Thoracic aorta (tissue), 2 donors: ENCODE results near the gene PPM1H. TPM values are rescaled to one million over a fixed set of nuclear protein-coding genes. Genes with fewer than 3 reads are reported as not detected.
A peak's percentile ranks its signal among the peaks of the same experiment; 100 is the strongest.
"Not testable (repeated sequence)": the region's sequence is repeated elsewhere in the genome, so short reads cannot be mapped to it uniquely, and the experiment has no call there.

Experiments
- ATAC-seq: fragments of 150-250 bp; one replicate; pipeline ENCODE4 v1.8.0; 2017; ENCODE audit warnings: low read depth; ENCODE audit not compliant: insufficient number of reproducible peaks, low FRiP score
- DNase-seq: peaks from one replicate; pipeline ENCODE4 v3.0.0-alpha.2; 2020; ENCODE audit warnings: low spot score
- H3K27ac ChIP-seq, 2 donors: fragments of 200-600 bp; sonication (generic); 1 replicate in 1 of 2; 2 replicates in 1 of 2; pipeline ENCODE4 v1.5.1; 2016; ENCODE audit warnings: mild to moderate bottlenecking in 2 of 2, moderate library complexity in 2 of 2
- H3K27me3 ChIP-seq: fragments of 200-600 bp; sonication (generic); replicated peaks from 2 replicates; pipeline ENCODE4 v1.6.0; 2016; ENCODE audit warnings: mild to moderate bottlenecking; ENCODE audit not compliant: insufficient read depth
- H3K36me3 ChIP-seq: fragments of 200-600 bp; sonication (generic); one replicate; pipeline ENCODE4 v1.5.1; 2016
- H3K4me1 ChIP-seq, 2 donors: fragments of 200-600 bp; sonication (generic); 1 replicate in 1 of 2; 2 replicates in 1 of 2; pipeline versions ENCODE4 v1.5.1 to v1.6.0; 2016; ENCODE audit warnings: low read depth in 2 of 2, mild to moderate bottlenecking in 1 of 2; ENCODE audit not compliant: control insufficient read depth in 1 of 2
- H3K4me3 ChIP-seq: fragments of 200-600 bp; sonication (generic); 2 replicates; pipeline ENCODE4 v1.5.1; 2016; ENCODE audit warnings: mild to moderate bottlenecking
- H3K9me3 ChIP-seq: fragments of 200-600 bp; sonication (generic); 2 replicates; pipeline ENCODE4 v1.5.1; 2016
- total RNA-seq, 2 donors: library from RNA; depleted of rRNA; stranded (reverse); fragments of >200 nt; gene quantifications; one replicate each; pipeline versions ENCODE4 v1.1.0 to v1.2.3, GENCODE V29; 2016
- TF ChIP-seq, protein P1 (sequence below): fragments of 200-600 bp; sonication (generic); IDR thresholded peaks from one replicate; pipeline ENCODE4 v1.5.1; 2019; ENCODE audit warnings: antibody characterized with exemption

Gene PPM1H
- total RNA-seq, 2 donors from 2014 or later = 9.1 to 10.3 TPM

DNA sequence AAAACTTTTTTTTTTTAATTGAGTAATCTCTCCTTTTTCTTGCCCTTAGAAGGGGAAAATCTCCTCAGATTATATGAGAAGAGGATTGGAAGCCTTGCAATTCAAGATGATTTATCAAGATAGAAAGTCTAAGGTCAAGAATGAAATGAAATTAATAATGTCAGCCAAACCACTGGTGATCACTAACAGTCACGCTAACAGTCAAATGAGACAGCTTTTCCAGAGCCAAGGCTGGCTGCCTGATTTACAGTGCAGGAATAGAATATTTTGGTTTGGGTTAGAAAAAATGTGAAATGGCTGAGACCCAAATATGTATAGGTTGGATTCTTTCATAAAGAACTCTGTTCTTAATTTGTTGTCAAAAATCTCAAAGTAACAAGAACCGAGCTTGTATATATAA, 204.3 kb downstream of the PPM1H start:
- H3K27me3 ChIP-seq = no peaks in the 10 kb centered on the region
- DNase-seq (no peak), ATAC-seq (no peak)
- H3K4me1 ChIP-seq = peaks cover 21 to 44% of the 10 kb centered on the region in 2 donors
- H3K36me3 ChIP-seq = no peaks in the 10 kb centered on the region
- H3K4me3 ChIP-seq = peak overlapping the region; percentile 51
- no peaks in the 10 kb centered on the region for H3K9me3 ChIP-seq
- TF ChIP-seq, protein P1, sequence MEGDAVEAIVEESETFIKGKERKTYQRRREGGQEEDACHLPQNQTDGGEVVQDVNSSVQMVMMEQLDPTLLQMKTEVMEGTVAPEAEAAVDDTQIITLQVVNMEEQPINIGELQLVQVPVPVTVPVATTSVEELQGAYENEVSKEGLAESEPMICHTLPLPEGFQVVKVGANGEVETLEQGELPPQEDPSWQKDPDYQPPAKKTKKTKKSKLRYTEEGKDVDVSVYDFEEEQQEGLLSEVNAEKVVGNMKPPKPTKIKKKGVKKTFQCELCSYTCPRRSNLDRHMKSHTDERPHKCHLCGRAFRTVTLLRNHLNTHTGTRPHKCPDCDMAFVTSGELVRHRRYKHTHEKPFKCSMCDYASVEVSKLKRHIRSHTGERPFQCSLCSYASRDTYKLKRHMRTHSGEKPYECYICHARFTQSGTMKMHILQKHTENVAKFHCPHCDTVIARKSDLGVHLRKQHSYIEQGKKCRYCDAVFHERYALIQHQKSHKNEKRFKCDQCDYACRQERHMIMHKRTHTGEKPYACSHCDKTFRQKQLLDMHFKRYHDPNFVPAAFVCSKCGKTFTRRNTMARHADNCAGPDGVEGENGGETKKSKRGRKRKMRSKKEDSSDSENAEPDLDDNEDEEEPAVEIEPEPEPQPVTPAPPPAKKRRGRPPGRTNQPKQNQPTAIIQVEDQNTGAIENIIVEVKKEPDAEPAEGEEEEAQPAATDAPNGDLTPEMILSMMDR = no peak
- peak overlapping the region; percentile 61 for H3K27ac ChIP-seq

- not testable (repeated sequence) for DNase-seq, H3K27me3 ChIP-seq, H3K36me3 ChIP-seq, ATAC-seq, H3K9me3 ChIP-seq
- Histone ChIP-seq H3K4me1 (peaks cover 25 to 51% of the 10 kb centered on the region in 2 donors), H3K4me3 (peak overlapping the region; percentile 51), H3K27ac (peak overlapping the region; percentile 61)
Observed at GRCh38 chr12:62729579-62730544, 205.1 kb downstream of the PPM1H start.

DNA sequence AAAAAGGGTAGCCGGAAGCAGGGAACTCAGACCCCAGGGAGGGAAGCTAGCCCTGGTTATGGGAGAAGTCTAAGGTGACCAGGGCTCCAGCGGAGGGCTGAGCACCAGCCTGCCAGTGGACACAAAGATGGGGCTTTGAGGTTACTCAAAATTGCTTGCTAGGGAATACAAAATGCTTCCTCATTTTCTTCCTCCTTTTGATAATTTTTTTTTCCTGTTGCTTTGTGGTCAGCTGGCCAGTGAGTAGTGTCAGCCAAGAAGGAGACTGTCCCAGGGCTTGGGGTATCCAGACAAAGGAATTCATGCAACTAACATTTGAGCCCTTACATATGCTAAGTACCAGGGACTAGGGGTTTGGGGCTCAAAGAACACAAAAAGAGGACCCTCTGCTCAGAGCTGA, 206.2 kb downstream of the PPM1H start:
- DNase-seq = no peak
- no peaks in the 10 kb centered on the region for H3K36me3 ChIP-seq
- H3K9me3 ChIP-seq = no peaks in the 10 kb centered on the region
- peaks cover 32 to 57% of the 10 kb centered on the region in 2 donors for H3K4me1 ChIP-seq
- TF ChIP-seq, protein P1 = no peak
- H3K27me3 ChIP-seq = no peaks in the 10 kb centered on the region
- H3K4me3 ChIP-seq = no peak overlapping the region
- H3K27ac ChIP-seq = no peak overlapping the region
- ATAC-seq = no peak

- DNase-seq (no peak), ATAC-seq (no peak)
- peaks cover 27 to 41% of the 10 kb centered on the region in 2 donors for H3K4me1 ChIP-seq
- H3K27me3 ChIP-seq = no peaks in the 10 kb centered on the region
- no peaks in the 10 kb centered on the region for H3K36me3 ChIP-seq
- no peak overlapping the region for H3K27ac ChIP-seq
- TF ChIP-seq, protein P1 = no peak
- H3K4me3 ChIP-seq = no peak overlapping the region
- no peaks in the 10 kb centered on the region for H3K9me3 ChIP-seq
Observed at GRCh38 chr12:62726471-62726980, 208.4 kb downstream of the PPM1H start.

DNA sequence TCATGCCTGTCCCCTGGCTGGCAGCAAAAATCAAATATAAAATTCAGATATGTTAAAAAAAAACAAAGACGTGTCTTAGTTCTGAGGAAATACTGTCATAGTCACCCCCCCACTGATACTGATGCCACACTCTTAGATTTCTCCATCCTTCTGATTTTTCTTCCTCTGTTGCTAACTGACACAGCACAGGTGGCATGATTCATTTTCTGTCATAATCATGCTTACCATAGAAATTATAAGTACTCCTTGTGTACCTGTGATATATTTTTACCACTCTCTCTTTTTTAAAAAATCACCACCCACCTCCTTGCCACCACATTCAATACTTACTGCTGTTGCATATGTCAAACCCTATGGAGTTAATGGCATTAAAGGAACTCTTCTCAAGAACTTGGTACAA, 209.2 kb downstream of the PPM1H start:
- no peak for DNase-seq

More for the DNA sequence above, 209.2 kb downstream of the PPM1H start:
- ATAC-seq = no peak
- Histone ChIP-seq H3K27ac (no peak overlapping the region), H3K36me3 (no peaks in the 10 kb centered on the region), H3K27me3 (no peaks in the 10 kb centered on the region), H3K4me1 (peaks cover 25 to 34% of the 10 kb centered on the region in 2 donors), H3K4me3 (no peak overlapping the region), H3K9me3 (no peaks in the 10 kb centered on the region)
- TF ChIP-seq, protein P1 = no peak
